Activated CD4-positive, CD25-positive, alpha-beta regulatory T cell treated with anti-CD3 and anti-CD28 coated beads, Interleukin-2, amount 50 U/mL, for 16 hours (primary cell): ENCODE data around the gene INPP5A.
"Not testable (repeated sequence)": the region's sequence is repeated elsewhere in the genome, so short reads cannot be mapped to it uniquely, and the experiment has no call there.

Experiments
- DNase-seq: peaks from one replicate; pipeline ENCODE4 v3.0.0-alpha.2; 2020; ENCODE audit warnings: low read depth, low spot score

INPP5A gene

GRCh38 chr10:132742167-132742836 is 204.7 kb downstream of the INPP5A start:
- DNase-seq: no peak

DNA sequence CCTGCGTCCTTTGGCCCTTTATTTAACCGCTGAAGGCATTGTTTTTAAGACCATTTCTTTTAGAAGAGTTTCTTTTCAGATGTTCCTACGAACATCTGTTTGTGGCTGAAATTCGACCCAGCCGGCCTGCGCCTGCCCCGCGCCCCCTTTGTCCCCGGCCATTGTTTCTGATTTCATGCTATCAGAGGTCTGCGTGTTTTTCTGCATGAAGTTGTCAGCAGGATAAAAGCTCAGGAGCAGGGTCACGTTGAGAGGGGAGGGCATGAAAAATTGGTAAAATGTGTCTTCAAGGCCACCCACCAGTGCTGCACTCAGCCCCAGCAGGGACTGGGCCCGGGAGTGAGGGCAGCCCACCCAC is 205.2 kb downstream of the INPP5A start:
- DNase-seq: no peak

GRCh38 chr10:132743196-132743924 is 205.8 kb downstream of the INPP5A start:
- DNase-seq: not testable (repeated sequence)

- no peak for DNase-seq
Observed at GRCh38 chr10:132743925-132744490, 206.4 kb downstream of the INPP5A start.

GRCh38 chr10:132744839-132745238 is 207.3 kb downstream of the INPP5A start:
- no peak for DNase-seq

DNA sequence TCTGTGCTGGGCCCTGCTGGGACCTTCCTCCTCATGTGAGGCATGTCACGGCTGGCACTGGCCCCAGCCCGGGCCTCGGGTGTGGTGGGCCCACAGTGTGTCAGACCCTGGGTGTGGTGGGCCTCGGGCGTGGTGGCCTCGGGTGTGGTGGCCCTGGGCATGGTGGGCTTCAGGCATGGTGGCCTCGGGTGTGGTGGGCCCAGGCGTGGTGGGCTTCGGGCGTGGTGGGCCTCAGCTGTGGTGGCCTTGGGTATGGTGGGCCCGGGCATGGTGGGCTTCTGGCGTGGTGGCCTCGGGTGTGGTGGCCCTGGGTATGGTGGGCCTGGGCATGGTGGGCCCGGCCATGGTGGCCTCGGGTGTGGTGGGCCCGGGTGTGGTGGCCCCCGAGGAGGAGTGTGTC is 207.9 kb downstream of the INPP5A start:
- no peak for DNase-seq

DNA sequence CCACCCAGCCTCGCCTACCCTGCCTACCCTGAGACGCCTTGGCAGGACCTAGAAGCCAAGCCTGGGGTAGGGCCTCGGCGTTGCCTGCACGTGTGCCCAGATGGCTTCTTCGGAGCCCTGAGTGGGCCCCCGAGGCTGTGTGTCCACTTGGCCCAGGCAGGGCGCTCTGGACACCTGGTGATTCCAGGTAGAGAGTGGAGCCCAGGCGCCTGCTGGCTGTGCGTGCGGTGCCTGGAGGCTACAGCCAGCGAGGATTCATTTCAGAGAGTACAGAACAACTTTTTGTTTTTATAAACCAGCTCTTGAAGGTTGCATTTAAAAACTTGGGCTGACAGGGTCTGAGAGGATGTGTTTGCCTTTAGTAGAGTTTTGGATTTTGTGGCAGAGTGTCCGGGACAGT is 208.4 kb downstream of the INPP5A start:
- no peak for DNase-seq

GRCh38 chr10:132746386-132746785 is 208.8 kb downstream of the INPP5A start:
- DNase-seq: no peak

DNA sequence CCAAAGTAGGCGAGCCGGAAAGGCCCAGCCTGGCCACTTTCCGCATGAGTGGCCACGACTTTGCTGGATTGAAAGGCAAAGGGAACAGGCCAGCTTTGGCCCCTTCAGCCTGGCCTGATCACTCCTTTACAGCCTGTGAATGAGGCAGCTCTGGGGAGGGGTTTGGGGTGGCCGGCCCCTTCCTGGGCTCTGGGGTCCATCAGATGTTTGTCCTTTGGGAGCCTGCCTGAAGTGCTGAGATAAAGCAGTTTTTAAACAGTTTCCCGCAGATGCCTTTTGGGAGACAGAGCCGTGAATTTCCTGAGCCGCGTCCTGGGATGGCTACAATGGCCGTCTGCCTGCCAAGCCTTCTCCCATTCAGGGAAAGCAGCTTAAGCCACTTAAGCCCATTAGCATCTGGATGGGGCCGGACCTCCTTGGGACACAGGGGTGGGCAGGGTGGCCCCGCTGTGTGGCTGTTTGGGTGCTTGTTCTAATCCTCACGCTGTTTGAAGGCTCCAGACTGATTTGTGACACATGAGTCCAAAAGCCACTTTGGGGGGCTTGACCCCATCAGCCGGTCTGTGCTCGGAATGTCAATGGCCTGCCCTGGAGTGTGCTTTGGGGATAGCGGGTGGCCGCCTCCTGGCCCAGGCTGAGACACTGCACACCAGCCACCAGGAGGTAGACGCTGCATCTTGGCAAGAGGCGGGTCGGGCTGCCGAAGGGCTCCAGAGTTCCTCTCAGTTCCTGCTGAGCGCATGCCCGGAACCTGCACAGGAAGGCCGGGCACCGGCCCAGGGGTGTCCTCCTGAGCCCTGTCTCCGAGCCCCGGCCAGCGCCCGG is 209.4 kb downstream of the INPP5A start:
- DNase-seq: no peak

- DNase-seq: no peak
Observed at GRCh38 chr10:132748135-132748534, 210.5 kb downstream of the INPP5A start.

DNA sequence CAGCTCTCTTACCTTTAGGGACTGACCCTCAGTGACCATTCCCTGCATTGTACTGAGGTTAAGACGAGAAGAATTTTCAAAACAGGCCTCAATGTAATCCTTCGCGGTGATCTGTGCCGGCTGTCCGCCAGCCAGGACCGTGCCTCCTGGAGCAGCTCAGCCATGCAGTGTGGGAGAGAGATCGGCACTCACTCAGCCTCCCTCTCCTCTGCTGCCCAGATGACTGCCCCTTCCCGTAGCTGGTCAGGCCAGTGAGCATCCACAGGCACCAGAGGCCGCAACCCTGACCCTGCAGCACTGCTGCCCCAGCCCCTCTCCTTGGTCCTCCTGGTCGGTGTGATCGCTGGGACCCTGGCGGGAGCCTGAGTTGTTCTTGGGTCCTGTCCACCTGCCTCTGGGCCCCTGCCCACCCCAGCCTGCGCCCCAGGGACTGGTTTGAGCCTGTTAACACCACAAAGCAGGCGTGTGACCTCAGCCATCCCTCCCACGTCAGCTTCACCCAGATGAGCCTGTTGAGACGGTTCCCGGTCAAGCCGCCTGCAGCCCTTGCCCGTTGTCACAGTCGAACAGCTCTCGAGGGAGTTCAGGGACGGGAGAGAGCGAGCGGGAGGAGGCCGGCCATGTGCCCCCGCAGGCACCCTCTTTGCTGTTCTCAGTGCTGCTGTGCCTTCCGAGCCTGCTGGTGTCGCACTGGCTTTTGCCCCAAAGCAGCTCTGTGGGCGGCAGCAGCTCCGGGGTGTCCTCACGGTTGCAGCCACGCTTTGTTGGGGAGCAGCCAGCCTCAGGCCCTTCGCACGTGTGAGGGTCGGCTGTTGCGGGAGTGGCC is 211.2 kb downstream of the INPP5A start:
- DNase-seq: no peak

DNA sequence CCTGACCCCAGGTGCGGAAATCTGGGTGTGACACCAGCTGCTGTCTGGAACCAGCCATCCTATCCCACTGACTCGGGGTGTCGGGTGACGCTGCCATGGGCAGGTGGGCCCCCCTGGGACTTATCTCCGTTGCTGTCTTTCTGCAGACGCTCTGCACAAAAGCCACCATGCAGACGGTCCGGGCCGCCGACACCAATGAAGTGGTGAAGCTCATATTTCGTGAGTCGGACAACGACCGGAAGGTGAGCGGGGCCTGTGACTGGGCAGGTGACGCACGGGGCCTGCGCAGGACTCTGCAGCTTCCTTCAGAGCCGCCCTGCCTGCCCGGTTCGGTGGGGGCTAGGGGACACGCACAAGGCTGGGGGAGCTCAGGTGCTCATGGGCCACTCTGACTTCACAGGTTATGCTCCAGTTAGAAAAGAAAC is 211.8 kb downstream of the INPP5A start:
- no peak for DNase-seq

- DNase-seq: no peak
Observed at GRCh38 chr10:132750936-132751335, 213.3 kb downstream of the INPP5A start.

DNA sequence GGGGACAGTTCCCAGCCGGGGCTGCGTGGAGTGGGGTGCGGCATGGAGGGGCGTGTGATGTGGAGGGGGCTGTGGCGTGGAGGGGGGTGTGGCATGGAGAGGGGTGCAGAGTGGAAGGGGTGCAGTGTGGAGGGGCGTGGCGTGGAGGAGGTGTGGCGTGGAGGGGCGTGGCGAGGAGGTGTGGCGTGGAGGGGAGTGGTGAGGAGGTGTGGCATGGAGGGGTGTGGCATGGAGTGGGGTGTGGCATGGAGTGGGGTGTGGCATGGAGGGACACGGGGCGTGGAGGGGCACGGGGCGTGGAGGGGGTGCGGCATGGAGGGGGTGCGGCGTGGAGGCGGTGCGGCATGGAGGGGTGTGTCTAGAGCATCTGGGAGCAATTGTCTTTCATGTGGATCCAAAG is 214.8 kb downstream of the INPP5A start:
- no peak for DNase-seq

DNA sequence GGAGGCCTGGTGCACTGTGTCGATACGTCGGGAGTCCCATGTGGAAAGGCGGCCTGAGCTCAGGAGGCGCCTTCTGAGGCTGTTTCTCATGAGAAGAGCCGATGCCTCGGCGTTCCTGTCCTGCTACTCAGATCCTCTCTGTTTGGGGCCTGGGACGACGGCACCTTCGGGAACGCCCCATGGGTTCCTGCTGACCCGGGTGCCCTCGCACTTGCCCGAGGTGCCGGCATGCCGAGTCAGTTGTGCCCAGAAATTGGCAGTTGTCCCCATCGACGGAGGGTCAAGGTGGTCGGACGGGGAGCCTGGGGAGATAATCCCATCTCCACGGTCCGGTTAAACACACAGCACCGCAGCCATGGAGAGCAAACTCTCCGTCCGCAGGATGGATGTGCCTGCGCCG is 215.4 kb downstream of the INPP5A start:
- DNase-seq: no peak

DNA sequence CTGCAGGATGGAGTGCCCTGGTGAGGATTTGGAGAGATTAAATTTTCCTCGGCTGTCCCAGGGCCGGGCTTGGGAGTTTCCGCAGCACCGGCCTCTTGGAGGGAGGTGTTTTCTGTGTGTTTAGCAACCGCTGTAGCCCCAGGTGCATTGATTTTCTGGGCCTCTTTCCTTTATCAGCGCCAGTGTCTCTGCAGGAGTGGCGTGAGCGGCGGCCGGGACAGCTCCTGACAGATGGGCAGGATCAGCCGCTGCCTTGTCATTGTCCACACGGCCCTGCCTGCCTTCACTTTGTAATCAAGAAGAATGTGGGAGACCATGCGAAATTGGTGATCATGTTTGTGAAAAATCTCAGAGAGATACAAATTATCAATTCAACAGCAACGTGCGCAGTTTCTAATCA is 216.0 kb downstream of the INPP5A start:
- no peak for DNase-seq

DNA sequence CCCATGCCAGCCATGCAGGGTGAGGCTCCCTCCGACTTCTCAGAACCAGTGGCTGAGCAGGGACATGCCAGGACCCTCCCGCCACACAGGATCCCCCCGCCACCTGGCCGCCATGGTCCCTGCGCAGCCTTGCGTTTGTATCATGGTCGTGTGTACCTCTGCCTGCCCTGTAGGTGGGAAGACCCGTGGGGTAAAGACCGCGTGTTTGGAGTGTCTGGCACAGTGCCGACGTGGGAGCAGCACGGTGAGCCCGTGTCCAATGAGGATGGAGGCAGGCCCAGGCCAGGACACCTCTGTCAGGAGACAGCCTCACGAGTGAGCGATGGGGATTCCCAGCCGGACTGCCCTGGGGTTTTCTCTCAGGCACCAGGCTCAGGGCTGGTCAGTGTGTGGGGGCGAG is 216.5 kb downstream of the INPP5A start:
- DNase-seq: no peak

GRCh38 chr10:132755166-132755711 is 217.7 kb downstream of the INPP5A start:
- DNase-seq: no peak

GRCh38 chr10:132756591-132756990 is 219.0 kb downstream of the INPP5A start:
- DNase-seq: no peak

- no peak for DNase-seq
Observed at GRCh38 chr10:132757171-132757570, 219.6 kb downstream of the INPP5A start.

- no peak for DNase-seq
Observed at GRCh38 chr10:132758865-132759264, 221.3 kb downstream of the INPP5A start.
